ENCODE measurements around the gene KCNK7.

GRCh38 chr11:65554842-65555430 is 40.7 kb downstream of the KCNK7 start:
- TF ChIP-seq, protein P1, sequence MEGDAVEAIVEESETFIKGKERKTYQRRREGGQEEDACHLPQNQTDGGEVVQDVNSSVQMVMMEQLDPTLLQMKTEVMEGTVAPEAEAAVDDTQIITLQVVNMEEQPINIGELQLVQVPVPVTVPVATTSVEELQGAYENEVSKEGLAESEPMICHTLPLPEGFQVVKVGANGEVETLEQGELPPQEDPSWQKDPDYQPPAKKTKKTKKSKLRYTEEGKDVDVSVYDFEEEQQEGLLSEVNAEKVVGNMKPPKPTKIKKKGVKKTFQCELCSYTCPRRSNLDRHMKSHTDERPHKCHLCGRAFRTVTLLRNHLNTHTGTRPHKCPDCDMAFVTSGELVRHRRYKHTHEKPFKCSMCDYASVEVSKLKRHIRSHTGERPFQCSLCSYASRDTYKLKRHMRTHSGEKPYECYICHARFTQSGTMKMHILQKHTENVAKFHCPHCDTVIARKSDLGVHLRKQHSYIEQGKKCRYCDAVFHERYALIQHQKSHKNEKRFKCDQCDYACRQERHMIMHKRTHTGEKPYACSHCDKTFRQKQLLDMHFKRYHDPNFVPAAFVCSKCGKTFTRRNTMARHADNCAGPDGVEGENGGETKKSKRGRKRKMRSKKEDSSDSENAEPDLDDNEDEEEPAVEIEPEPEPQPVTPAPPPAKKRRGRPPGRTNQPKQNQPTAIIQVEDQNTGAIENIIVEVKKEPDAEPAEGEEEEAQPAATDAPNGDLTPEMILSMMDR (IDR thresholded peaks at IDR 0.05) = no peak
- no peak for TF ChIP-seq POLR2A (IDR thresholded peaks at IDR 0.05)

All from body of pancreas (tissue), 4 donors.